Astrocyte (in vitro differentiated cells and primary cell): ENCODE results near the gene GADL1.

ENCODE experiments used
- EZH2 ChIP-seq: IDR thresholded peaks from 2 replicates; pipeline ENCODE4 v1.6.1; 2012; ENCODE audit warnings: mild to moderate bottlenecking, low read length, inconsistent platforms; ENCODE audit not compliant: insufficient read depth
- TF ChIP-seq, protein P1 (sequence below): IDR thresholded peaks from 2 replicates; pipeline ENCODE4 v1.5.1; 2011; ENCODE audit warnings: low read depth, mild to moderate bottlenecking, inconsistent platforms, low read length, moderate library complexity; ENCODE audit not compliant: insufficient read depth

- TF ChIP-seq, protein P1, sequence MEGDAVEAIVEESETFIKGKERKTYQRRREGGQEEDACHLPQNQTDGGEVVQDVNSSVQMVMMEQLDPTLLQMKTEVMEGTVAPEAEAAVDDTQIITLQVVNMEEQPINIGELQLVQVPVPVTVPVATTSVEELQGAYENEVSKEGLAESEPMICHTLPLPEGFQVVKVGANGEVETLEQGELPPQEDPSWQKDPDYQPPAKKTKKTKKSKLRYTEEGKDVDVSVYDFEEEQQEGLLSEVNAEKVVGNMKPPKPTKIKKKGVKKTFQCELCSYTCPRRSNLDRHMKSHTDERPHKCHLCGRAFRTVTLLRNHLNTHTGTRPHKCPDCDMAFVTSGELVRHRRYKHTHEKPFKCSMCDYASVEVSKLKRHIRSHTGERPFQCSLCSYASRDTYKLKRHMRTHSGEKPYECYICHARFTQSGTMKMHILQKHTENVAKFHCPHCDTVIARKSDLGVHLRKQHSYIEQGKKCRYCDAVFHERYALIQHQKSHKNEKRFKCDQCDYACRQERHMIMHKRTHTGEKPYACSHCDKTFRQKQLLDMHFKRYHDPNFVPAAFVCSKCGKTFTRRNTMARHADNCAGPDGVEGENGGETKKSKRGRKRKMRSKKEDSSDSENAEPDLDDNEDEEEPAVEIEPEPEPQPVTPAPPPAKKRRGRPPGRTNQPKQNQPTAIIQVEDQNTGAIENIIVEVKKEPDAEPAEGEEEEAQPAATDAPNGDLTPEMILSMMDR, result no peak
- TF ChIP-seq EZH2, result no peak
These were observed 166.3 kb downstream of the GADL1 start for GRCh38 chr3:30728143-30728542.
